Brain microvascular endothelial cell (primary cell): ENCODE measurements around the gene SLC39A3.

ENCODE experiments used
- DNase-seq: peaks from one replicate; pipeline ENCODE4 v3.0.0-alpha.2; 2020
- H3K27ac ChIP-seq: fragments of 250-450 bp; sonication (Bioruptor Pico); 2 replicates; pipeline ENCODE4 v1.5.1; 2020; ENCODE audit warnings: mild to moderate bottlenecking, moderate library complexity
- H3K27me3 ChIP-seq: fragments of 250-450 bp; sonication (Bioruptor Pico); replicated peaks from 2 replicates; pipeline ENCODE4 v1.5.1; 2020; ENCODE audit warnings: mild to moderate bottlenecking
- H3K36me3 ChIP-seq: fragments of 250-450 bp; sonication (Bioruptor Pico); replicated peaks from 2 replicates; pipeline ENCODE4 v1.5.1; 2020; ENCODE audit warnings: mild to moderate bottlenecking
- H3K4me3 ChIP-seq: 2 replicates; pipeline ENCODE4 v1.5.1; 2011; ENCODE audit warnings: low read depth, mild to moderate bottlenecking, control low read depth, low read length, moderate library complexity
- in situ Hi-C: cut with HindIII; loops from 2 replicates; pipeline ENCODE4 v1.10.0; 2017; ENCODE audit warnings: low sequenced_read_pairs, low pct_ligation_motif_present
- TF ChIP-seq, protein P1 (sequence below): IDR thresholded peaks from 2 replicates; pipeline ENCODE4 v1.5.1; 2011; ENCODE audit warnings: low read depth, mild to moderate bottlenecking, moderate library complexity, low read length, control low read depth, inconsistent platforms; ENCODE audit errors: missing control alignments

The SLC39A3 gene

DNA sequence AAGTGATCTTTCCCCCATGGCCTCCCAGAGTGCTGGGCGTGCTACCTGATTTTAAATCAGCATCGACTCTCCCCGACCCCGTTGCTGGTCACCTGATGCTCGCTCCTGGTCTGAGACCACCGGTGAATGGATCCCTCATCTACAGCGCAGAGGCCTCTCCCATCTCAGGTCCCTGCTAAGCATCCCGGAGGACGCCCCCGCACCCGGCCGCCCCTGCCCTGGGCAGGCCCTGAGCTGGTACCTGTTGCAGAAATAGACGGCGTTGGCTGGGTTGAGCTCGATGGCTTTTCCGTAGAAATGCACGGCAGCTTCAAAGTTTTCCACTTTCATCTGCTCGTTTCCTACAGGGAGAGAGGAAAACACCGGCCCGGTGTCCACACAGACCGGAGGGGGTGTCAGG, 25.1 kb upstream of the SLC39A3 start:
- no peak overlapping the region for H3K4me3 ChIP-seq
- peaks cover 51% of the 10 kb centered on the region for H3K36me3 ChIP-seq
- in situ Hi-C loops = no loop called here
- no peak for DNase-seq
- no peaks in the 10 kb centered on the region for H3K27me3 ChIP-seq
- TF ChIP-seq, protein P1, sequence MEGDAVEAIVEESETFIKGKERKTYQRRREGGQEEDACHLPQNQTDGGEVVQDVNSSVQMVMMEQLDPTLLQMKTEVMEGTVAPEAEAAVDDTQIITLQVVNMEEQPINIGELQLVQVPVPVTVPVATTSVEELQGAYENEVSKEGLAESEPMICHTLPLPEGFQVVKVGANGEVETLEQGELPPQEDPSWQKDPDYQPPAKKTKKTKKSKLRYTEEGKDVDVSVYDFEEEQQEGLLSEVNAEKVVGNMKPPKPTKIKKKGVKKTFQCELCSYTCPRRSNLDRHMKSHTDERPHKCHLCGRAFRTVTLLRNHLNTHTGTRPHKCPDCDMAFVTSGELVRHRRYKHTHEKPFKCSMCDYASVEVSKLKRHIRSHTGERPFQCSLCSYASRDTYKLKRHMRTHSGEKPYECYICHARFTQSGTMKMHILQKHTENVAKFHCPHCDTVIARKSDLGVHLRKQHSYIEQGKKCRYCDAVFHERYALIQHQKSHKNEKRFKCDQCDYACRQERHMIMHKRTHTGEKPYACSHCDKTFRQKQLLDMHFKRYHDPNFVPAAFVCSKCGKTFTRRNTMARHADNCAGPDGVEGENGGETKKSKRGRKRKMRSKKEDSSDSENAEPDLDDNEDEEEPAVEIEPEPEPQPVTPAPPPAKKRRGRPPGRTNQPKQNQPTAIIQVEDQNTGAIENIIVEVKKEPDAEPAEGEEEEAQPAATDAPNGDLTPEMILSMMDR = no peak
- H3K27ac ChIP-seq = no peak overlapping the region

DNA sequence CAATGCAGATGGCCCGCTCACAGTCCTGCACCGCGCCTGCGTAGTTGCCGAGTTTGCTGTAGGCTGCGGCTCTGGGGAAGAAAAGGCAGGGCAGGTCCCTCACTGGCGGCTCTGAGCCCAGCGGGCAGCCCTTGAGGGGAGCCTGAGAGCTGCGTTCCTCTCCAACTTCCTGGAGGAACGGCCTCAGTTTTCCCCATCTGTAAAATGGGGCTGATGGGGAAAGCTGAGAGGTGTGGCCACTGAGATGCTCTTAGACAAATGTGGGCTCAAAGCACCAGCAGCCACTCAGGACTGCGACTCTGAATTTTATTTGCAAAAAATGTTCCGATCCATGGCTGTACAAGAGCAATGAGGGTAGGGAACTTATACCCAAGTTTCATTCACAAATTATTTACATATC, 23.9 kb upstream of the SLC39A3 start:
- in situ Hi-C loops = no loop called here
- Histone ChIP-seq H3K27me3 (no peaks in the 10 kb centered on the region), H3K36me3 (peaks cover 59% of the 10 kb centered on the region), H3K27ac (no peak overlapping the region), H3K4me3 (no peak overlapping the region)
- TF ChIP-seq, protein P1 = no peak
- no peak for DNase-seq

GRCh38 chr19:2762783-2763496, 23.1 kb upstream of the SLC39A3 start:
- Histone ChIP-seq H3K36me3 (peaks cover 59% of the 10 kb centered on the region), H3K27me3 (no peaks in the 10 kb centered on the region), H3K4me3 (no peak overlapping the region), H3K27ac (no peak overlapping the region)
- in situ Hi-C loops = no loop called here
- TF ChIP-seq, protein P1 = no peak
- DNase-seq = no peak

DNA sequence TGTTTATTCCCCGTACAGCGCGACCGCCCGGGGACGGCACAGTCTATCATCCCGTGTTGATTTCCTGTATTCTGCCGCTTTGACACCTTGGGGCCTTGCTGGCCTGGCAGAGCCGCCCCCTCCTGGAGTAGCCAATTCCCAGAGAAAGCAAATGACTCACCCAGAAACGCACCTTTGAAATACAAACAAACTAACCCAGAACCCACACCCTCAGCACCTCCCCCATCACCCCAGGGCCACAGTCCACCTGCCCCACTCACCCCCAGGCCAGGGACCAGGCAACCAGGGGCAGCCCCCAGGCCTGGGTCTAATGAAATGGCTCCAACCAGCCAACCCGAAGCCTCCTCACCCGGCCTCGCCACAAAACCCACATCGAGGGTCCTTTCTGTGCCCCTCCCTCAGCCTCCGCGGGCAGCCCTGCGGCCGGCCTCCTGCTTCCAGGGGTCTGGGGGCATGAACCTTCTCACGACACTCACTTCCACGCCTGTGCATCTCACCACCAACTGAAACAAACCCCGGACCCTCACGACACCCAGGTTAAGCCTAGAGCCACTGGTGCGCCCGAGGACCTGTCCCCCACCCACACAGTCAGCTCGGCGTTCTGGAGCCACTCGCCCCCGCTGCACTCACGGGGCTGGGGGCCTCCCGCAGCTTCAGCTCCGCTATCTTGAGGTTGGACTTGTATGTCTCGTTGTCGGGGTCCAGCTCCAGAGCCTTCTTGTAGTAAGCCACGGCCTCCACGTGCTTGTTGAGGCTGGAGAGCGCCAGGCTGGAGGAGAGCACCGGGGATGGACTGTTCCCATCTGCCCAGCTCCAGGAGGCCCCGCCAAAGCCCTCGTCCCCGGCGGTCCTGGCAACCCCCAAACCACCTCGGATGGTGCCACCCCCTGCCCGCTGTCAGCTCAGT, 22.3 kb upstream of the SLC39A3 start:
- H3K27ac ChIP-seq = no peak overlapping the region
- peaks cover 61% of the 10 kb centered on the region for H3K36me3 ChIP-seq
- in situ Hi-C loops = no loop called here
- TF ChIP-seq, protein P1 = no peak
- no peak for DNase-seq
- no peaks in the 10 kb centered on the region for H3K27me3 ChIP-seq
- no peak overlapping the region for H3K4me3 ChIP-seq

GRCh38 chr19:2761309-2761677, 21.5 kb upstream of the SLC39A3 start:
- TF ChIP-seq, protein P1 = no peak
- H3K4me3 ChIP-seq = no peak overlapping the region
- in situ Hi-C loops = no loop called here
- peaks cover 59% of the 10 kb centered on the region for H3K36me3 ChIP-seq
- H3K27me3 ChIP-seq = no peaks in the 10 kb centered on the region
- H3K27ac ChIP-seq = no peak overlapping the region
- no peak for DNase-seq
